ENCODE measurements around the gene NONO.
"Not testable (repeated sequence)": the region's sequence is repeated elsewhere in the genome, so short reads cannot be mapped to it uniquely, and the experiment has no call there.

NONO gene

DNA sequence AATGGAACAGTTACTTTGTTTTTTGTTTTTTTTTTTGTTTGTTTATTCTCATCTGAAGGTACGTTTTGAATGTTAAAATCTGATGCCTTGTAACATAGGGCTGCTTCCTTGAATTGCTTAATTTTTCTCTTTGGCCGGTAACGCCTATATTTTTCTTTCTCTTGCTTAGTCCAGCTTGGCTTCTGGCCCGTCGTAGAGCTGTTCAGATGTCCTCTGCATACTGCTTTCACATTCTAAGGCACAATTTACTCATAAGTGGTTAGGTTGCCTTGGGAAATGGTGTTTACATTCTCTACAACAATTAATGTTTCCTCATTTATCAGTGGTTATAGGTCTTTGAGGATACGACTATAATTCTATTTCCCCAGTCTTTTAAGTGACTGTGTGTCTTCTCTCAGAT, 7.9 kb downstream of the NONO start:
- no peak for DNase-seq

DNA sequence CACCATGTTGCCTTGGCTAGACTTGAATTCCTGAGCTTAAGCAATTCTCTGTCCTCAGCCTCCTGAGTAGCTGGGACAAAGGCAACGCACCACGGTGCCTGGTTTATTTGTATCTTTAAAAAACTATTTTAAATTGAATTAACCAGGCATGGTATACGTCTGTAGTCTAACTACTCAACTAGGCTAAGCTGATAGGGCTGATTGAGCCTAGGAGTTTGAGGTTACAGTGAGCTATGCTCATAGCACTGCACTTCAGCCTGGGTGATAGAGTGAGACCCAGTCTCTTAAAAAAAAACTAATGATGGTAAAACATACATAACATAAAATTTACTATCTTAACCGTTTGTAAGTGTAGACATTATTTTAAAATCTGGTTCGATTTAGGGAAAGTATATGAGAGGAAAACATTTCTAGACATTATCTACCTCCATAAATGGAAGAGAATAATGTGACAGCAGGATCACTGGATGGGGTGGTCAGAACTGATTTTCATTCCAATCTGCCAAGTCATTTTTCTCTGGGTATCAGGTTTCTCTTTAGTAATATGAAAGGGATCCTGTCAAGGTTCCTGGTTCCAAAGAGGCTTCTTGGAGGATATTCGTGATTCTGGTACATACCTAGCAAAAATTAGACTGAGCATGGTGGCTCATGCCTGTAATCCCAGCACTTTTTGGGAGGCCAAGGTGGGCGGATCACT, 9.4 kb downstream of the NONO start:
- no peak for DNase-seq

DNA sequence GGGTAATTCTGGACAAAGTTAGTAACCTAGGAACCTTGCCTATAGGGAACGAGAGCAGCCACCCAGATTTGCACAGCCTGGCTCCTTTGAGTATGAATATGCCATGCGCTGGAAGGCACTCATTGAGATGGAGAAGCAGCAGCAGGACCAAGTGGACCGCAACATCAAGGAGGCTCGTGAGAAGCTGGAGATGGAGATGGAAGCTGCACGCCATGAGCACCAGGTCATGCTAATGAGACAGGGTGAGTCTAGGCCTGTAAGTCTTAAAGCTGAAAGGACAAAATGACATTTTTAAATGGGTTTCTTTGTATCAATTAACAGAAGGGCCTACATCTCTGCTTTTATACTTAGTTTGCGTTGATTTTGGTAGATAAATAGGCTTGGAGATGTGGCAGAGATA, 13.4 kb downstream of the NONO start:
- DNase-seq = no peak

DNA sequence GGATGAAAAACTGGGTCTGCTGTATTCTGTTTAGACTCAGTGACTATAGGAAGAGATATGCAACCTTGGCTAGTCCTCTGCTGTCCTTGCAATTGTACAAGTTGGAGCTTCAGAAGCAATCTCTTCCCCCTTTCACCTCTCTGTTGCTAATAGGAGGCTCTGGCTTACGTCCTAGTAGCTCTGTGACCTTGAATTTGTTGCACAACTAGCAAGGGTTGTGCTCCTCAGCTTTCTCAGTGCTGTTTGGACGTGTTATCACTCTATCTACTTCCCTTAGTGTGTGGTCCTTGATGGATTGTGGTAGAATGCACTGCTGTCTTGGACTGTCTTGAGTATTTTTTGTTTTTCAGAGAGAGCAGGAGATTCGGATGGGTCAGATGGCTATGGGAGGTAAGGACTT, 14.7 kb downstream of the NONO start:
- no peak for DNase-seq

DNA sequence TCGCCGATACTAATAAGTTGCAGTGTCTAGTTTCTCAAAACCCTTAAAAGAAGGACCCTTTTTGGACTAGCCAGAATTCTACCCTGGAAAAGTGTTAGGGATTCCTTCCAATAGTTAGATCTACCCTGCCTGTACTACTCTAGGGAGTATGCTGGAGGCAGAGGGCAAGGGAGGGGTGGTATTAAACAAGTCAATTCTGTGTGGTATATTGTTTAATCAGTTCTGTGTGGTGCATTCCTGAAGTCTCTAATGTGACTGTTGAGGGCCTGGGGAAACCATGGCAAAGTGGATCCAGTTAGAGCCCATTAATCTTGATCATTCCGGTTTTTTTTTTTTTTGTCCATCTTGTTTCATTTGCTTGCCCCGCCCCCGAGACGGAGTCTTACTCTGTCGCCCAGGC, 16.6 kb downstream of the NONO start:
- not testable (repeated sequence) for DNase-seq

DNA sequence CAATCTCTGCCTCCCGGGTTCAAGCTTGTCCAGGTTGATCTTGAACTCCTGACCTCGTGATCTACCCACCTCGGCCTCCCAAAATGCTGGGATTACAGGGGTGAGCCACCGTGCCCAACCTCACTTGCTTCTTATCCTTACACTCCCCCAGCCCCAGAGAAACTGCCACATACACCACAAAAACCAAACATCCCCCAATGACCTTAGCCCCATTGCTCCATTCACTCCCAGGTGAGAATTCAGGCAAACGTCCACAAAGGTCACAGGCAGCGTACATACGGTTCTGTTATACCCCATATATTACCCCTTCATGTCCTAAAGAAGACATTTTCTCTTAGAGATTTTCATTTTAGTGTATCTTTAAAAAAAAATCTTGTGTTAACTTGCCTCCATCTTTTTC, 17.1 kb downstream of the NONO start:
- not testable (repeated sequence) for DNase-seq

DNA sequence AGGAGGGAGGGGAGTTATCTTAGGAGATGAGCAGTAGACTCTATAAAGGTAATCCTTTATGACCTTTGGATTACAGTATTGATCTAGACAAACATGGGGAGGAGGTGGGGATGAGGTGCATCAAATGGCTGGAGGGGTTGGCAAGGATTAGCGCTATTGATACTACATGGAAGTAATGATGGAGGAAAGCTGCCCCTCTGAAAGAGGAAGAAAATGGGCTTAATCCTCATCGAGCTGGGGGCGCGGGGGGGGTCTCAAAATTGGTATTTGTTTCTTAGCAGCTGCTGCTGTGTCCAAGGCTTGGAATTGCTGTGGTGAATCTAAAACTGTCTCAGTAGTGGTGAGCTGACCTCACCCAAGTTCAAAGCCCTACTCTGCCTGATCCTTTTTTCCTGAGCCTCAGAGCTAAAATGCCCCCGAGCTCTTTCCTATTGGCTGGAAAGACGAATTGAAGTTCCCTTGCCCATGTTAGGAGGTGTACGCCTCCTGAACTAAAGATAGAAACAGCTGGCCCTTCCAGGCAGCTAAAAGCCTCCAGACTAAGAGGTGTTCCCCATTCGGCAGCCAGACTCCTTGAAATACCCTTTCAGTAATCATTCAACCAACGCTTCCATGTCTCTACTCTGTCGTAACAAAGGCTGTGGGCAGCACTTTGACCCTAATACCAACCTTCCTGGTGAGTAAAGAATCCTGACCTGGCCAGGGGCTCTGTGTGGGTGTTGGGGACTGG, 17.9 kb downstream of the NONO start, which contains the start of gene ITGB1BP2:
Gene ITGB1BP2 (plus strand): TSS at position 556 of the 730 bp plus-strand sequence. CDS start 57 bp downstream, at position 613.
- no peak for DNase-seq

DNA sequence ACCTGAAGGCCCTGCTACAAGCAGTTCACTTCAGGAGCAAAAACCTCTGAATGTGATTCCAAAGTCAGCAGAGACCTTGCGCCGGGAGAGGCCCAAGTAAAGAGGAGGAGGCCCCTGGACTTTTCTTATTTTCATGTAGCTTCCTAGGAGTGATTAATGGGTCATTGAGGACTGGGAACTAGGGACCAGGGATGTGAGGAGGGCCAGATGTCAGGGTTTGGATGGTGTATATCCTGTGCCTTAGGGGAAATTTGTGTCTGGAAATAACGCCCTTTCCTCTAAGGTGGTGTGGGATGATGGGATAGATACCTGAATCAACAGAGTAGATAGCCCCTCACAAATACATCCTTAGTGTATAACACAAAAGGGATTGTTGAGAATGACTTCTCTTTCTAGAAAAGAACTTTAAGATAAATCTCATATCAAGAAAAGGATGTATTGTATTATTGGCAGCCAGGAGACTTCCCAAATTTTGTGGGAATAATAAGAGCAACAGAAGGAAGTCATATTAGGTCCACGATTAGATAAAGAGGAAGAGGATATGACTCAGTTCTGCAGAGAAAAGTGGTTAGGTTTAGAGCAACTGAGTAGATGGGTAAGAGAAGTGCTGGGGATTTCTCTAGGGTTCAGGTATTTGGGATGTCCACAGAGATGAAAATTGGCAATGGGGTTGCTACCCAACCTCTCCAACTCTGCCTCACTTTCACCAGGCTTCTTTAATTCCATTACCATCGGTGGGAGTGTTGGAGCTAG, 19.2 kb downstream of the NONO start:
- no peak for DNase-seq

DNA sequence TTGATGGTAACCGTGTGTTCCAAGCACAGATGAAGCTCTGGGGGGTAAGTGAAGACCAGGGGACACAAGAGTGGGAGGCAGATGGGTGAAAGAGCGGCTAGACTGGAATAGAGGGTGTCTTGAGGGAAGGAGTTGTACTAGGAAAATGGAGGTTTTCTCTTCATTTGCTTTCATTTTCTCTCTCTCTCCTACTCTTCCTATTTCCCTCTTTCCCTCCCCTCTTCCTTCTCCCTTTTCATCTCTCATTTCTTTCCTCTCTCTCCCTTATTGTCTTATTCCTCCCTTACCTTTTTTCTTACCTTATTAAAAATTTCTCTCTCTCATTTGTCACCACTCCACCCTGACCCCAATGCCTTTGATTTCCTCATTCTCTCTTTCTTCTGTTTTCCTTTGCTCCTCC, 21.1 kb downstream of the NONO start:
- no peak for DNase-seq

DNA sequence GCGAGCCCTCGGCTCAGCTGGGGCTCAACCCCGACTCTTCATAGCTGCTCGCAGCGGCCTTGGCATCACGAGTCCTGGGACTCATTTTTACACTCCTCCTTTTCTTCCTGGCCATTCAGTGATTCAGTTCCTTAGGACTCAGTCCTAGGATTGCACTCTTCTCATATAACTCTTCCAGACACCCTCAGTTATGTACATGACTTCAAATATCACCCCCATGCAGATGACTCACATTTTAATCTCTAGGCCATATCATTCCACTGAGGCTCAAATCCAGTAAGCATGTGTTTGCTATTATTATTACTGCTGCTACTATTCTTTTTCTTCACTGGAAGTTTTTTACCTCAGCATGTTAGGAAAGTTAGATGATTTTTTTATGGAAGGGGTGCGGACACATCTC, 32.5 kb downstream of the NONO start:
- no peak for DNase-seq

DNA sequence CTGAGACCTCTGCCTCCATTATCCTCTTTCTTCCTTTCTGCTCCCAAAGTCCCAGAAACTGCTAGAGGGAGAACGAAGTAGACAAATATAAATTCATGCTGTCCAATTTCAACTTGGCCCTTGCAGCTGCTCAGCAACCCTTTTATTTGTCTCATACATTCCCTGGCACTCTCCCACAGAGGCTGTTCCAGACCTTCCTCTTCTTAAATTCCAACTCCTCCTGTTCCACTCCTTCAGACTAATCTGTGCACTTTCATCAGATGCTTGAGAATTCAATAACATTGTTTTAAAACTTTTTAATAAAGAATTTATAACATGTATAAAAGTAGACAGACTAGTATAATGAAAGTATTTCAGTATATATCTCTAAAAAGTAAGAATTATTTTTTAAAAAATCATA, 33.5 kb downstream of the NONO start:
- DNase-seq = not testable (repeated sequence)

DNA sequence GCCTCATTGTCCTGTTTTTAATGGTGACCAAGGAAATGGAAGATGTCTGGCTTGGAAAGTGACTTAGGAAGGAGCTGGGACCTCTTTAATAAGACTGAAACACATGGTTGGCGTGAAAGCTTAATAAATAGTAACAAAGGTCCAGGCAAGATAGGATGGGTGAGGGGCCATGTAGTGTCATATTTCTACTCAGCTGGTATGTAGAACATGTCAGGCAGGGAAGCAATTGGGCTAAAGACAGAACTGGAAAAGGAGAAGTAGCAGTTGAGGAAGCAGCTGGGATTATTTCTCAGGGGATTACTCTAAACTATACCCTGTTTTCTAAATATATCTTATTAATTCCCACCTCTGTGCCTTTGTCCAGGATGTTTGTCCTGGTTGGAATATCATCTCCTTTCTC, 36.7 kb downstream of the NONO start:
- DNase-seq = no peak

DNA sequence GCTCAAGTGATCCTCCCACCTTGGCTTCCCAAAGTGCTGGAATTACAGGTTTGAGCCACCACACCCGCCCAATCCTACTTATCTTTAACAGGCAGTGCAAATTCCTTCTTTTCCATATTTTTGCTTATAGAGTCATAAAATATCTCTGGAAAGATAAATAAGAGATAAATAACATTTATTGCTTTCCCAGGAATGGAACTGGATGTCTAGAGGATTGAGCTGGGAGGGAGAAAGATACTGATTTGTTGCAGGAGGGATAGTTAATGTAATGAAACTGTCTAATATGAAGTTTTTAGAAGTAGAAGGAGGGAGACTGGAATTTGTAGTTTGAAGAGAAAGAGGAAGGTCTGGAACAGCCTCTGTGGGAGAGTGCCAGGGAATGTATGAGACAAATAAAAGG, 38.3 kb downstream of the NONO start:
- DNase-seq = no peak

DNA sequence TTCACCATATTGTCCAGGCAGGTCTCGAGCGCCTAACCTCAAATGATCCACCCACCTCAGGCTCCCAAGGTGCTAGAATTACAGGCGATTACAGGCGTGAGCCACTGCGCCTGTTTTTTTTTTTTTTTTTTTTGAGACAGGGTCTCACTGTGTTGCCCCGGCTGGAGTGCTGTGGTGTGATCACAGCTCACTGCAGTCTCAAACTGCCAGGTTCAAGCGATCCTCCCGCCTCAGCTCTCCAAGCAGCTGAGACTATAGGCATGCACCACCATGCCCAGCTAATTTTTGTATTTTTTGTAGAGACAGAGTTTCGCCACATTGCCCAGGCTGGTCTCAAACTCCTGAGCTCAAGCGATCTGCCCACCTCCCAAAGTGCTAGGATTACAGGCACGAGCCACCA, 41.0 kb downstream of the NONO start:
- not testable (repeated sequence) for DNase-seq

DNA sequence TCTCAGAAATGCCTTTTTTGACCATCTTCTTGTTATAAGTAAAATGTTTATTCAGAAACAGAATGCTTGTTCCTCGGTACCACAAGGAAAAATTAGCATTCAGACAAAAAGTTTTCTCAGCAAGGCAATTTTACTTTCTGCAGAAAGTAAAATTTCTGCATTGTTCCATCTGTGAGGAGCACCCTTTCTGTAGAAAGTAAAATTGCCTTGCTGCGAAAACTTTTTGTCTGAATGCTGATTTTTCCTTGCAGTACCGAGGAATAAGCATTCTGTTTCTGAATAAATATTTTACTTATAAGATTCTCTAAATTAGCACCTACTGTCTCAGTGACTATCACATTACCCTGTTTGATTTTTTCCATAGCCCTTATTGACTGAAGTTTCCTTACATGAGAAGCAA, 43.0 kb downstream of the NONO start:
- no peak for DNase-seq

DNA sequence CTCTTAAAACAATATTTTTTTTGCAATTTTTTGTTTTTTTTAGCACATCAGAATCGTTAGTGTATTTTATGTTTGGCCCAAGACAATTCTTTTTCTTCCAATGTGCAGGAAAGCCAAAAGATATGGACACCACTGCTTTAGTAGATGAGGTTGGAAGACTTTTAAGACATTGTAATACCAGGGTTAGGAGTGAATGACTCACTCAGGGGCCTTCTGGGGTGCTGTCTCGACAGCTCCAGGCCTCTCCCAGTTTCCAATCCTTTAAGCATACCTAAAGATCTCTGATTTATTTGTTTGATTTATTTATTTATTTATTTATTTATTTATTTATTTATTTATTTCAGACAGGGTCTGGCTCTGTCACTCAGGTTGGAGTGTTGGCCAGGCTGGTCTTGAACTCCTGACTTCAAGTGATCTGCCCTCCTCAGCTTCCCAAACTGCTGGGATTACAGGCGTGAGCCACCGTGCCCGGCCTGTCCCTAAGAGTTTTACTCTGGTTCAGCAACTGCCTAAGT, 65.8 kb downstream of the NONO start:
- DNase-seq = not testable (repeated sequence)

DNA sequence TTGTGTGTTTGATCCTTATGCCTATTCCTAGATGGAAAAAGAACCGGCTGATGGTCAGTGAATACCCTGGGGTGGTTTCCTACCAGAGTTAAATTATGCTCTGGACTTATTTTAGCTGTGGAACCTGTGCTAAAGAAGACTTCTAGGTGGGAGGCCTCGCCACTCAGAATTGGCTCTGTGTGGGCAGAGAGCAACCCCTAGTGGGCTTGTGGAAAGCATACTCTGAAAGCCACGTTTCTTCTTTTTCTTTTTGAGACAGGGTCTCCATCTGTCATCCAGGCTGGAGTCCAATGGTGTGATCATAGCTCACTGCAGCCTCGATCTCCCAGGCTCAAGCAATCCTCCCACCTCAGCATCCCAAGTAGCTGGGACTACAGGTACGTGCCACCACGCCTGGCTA, 66.4 kb downstream of the NONO start:
- not testable (repeated sequence) for DNase-seq
